HepG2 (cell line): ENCODE data around the gene ARHGAP45. TPM values are rescaled to one million over a fixed set of nuclear protein-coding genes. Genes with fewer than 3 reads are reported as not detected.
A peak's percentile ranks its signal among the peaks of the same experiment; 100 is the strongest.

Source experiments
- BATF2 ChIP-seq: sonication (generic); formaldehyde crosslinking; IDR thresholded peaks from 2 replicates; pipeline ENCODE4 v1.8.0; 2022; ENCODE audit warnings: mild to moderate bottlenecking, missing genetic modification reagents, moderate library complexity
- EP300 ChIP-seq, 3 experiments: sonication (generic) in 1 of 3; formaldehyde crosslinking in 1 of 3; IDR thresholded peaks; 2 replicates each; pipeline versions ENCODE4 v1.5.1 to v1.6.1; 2011 to 2020; ENCODE audit warnings: low read depth in 2 of 3, low read length in 2 of 3, borderline replicate concordance in 1 of 3, improper control_type of control experiment in 1 of 3, mild to moderate bottlenecking in 1 of 3, missing genetic modification reagents in 1 of 3, moderate library complexity in 1 of 3
- FOSL1 ChIP-seq: sonication (generic); formaldehyde crosslinking; IDR thresholded peaks from 2 replicates; pipeline ENCODE4 v1.9.0; 2021; ENCODE audit warnings: missing genetic modification reagents, borderline replicate concordance
- HNRNPH1 ChIP-seq: fragments of 200-400 bp; formaldehyde crosslinking; optimal IDR thresholded peaks from 2 replicates; pipeline ENCODE3; 2017; ENCODE audit warnings: mild to moderate bottlenecking, low read depth, low read length
- KAT2B ChIP-seq: fragments of 150-350 bp; IDR thresholded peaks from 2 replicates; pipeline ENCODE4 v1.6.1; 2014; ENCODE audit warnings: low read depth, low read length, borderline replicate concordance
- KDM5B ChIP-seq: sonication (generic); formaldehyde crosslinking; IDR thresholded peaks from 2 replicates; pipeline ENCODE4 v1.4.0; 2020; ENCODE audit warnings: missing genetic modification reagents, mild to moderate bottlenecking, borderline replicate concordance
- KLF9 ChIP-seq: IDR thresholded peaks from 2 replicates; pipeline ENCODE4 v1.6.1; 2016; ENCODE audit warnings: low read depth
- MEIS1 ChIP-seq: sonication (generic); formaldehyde crosslinking; IDR thresholded peaks from 2 replicates; pipeline ENCODE4 v1.9.0; 2021; ENCODE audit warnings: mild to moderate bottlenecking, missing genetic modification reagents, moderate library complexity, borderline replicate concordance
- NR2F1 ChIP-seq, 2 experiments: fragments of 450-650 bp in 1 of 2; formaldehyde crosslinking in 1 of 2; IDR thresholded peaks; 2 replicates each; pipeline versions ENCODE4 v1.5.0 to v1.6.1; 2016 to 2020; ENCODE audit warnings: mild to moderate bottlenecking in 1 of 2, missing compliant biosample characterization in 1 of 2, missing genetic modification reagents in 1 of 2, moderate library complexity in 1 of 2
- NR2F6 ChIP-seq, 2 experiments: IDR thresholded peaks; 2 replicates each; pipeline ENCODE4 v1.6.1; 2016; ENCODE audit warnings: antibody characterized with exemption in 1 of 2, mild to moderate bottlenecking in 1 of 2
- SIN3A ChIP-seq: IDR thresholded peaks from 2 replicates; pipeline ENCODE4 v1.6.1; 2011; ENCODE audit warnings: low read depth, mild to moderate bottlenecking, control low read depth, low read length, borderline replicate concordance
- SRSF4 ChIP-seq: fragments of 200-400 bp; formaldehyde crosslinking; IDR thresholded peaks from one replicate; pipeline ENCODE4 v1.6.1; 2018; ENCODE audit warnings: mild to moderate bottlenecking, low read depth, low read length, moderate library complexity; ENCODE audit not compliant: poor library complexity, severe bottlenecking
- SRY ChIP-seq: sonication (generic); formaldehyde crosslinking; IDR thresholded peaks from 2 replicates; pipeline ENCODE4 v1.8.0; 2022; ENCODE audit warnings: mild to moderate bottlenecking, missing genetic modification reagents
- ZNF30 ChIP-seq: sonication (generic); formaldehyde crosslinking; IDR thresholded peaks from 2 replicates; pipeline ENCODE4 v1.5.0; 2020; ENCODE audit warnings: mild to moderate bottlenecking, missing genetic modification reagents
- ZNF441 ChIP-seq: sonication (generic); formaldehyde crosslinking; IDR thresholded peaks from 2 replicates; pipeline ENCODE4 v1.7.0; 2021; ENCODE audit warnings: missing genetic modification reagents, borderline replicate concordance
- ZNF614 ChIP-seq: IDR thresholded peaks from 2 replicates; pipeline ENCODE4 v1.6.1; 2018; ENCODE audit warnings: missing biosample characterization, missing genetic modification reagents, inconsistent platforms, borderline replicate concordance
- ZNF768 ChIP-seq: sonication (generic); formaldehyde crosslinking; IDR thresholded peaks from 2 replicates; pipeline ENCODE4 v1.4.0; 2020; ENCODE audit warnings: missing genetic modification reagents
- ZNF788 ChIP-seq: sonication (generic); formaldehyde crosslinking; IDR thresholded peaks from 2 replicates; pipeline ENCODE4 v1.5.0; 2020; ENCODE audit warnings: mild to moderate bottlenecking, missing genetic modification reagents, borderline replicate concordance
- ZSCAN25 ChIP-seq: sonication (generic); formaldehyde crosslinking; IDR thresholded peaks from 2 replicates; pipeline ENCODE4 v1.8.0; 2022; ENCODE audit warnings: mild to moderate bottlenecking, missing genetic modification reagents
- ZSCAN29 ChIP-seq: sonication (generic); formaldehyde crosslinking; conservative IDR thresholded peaks from 2 replicates; pipeline ENCODE4 v1.4.0; 2020; ENCODE audit warnings: mild to moderate bottlenecking, missing genetic modification reagents
- polyA plus RNA-seq, 8 experiments: library from polyadenylated mRNA; depleted of rRNA in 3 of 8; stranded (reverse) in 7 of 8; unstranded in 1 of 8; fragments of >200 nt; fragmentation: Illumina TruSeq in 4 of 8; extraction: Trizol in 4 of 8; gene quantifications; 2 replicates each; pipeline versions ENCODE4 v1.2.1 to v1.2.3, GENCODE V29; 2011 to 2016; ENCODE audit warnings: low read depth in 4 of 8, missing spikeins in 1 of 8, mixed read lengths in 1 of 8; ENCODE audit not compliant: insufficient read depth in 1 of 8
- total RNA-seq, 5 experiments: library from RNA; depleted of rRNA; stranded (reverse); fragments of >200 nt; fragmentation: Illumina TruSeq; extraction: Trizol; gene quantifications; 2 replicates each; pipeline ENCODE4 v1.2.3, GENCODE V29; 2016; ENCODE audit warnings: low read depth in 1 of 5
- TF ChIP-seq, protein P1 (sequence below): IDR thresholded peaks from 2 replicates; pipeline ENCODE4 v1.6.1; 2016; ENCODE audit warnings: low read depth, borderline replicate concordance
- TF ChIP-seq, protein P2 (sequence below): sonication (generic); formaldehyde crosslinking; IDR thresholded peaks from 2 replicates; pipeline ENCODE4 v1.4.0; 2020; ENCODE audit warnings: low read depth, mild to moderate bottlenecking, missing genetic modification reagents

Gene ARHGAP45
- total and polyA plus RNA-seq, 2 of the 13 experiments (the other 11 are each of a cell fraction or from before 2014, with no cell fraction given), result 0.84 to 32.0 TPM

DNA sequence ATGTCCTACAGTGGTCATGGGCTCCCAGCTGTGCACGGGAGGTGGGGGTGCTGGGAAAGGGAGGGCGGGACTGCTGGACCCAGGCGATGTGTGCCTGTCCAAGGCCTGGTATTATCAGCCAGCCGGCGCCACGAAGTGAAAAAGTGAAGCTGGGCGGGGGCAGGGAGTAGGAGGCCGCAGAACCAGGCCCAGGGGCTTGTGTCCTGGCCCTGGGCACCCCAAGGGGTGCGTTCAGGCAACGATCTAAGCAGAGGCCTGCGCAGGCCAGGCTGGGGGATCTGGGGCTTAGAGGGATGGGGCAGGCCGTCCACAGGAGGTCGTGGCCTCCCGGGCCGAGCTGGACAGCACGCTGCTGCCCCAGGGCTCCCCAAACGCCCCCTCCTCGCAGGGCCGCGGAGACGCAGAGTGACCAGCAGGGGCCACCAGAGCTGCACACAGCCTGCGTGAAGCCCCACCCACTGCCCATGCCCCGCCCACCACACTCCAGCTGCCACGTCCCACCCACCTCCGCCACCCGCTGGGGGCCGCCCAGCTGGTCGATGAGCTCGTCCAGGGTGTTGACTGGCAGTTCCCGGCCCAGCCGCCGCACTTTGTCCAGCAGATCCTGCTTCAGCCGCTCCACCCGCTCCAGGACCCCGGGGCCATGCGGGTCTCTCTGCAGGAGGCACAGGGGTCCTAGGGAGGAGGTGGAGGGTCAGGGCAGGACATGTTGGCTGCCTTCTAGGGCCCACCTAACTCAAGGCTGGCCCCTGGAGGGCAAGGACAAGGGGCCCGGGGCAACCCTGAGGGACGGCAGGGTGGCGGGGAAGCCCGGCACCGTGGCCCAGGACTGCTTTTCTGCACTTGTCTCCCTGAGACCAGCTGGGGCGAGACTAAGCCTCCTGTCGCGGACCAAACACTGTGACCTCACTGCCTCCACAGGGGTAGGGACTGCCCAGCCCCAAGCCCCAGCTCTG is 46.3 kb downstream of the ARHGAP45 start (continued):
- TF ChIP-seq ZNF441 (CRISPR knock-in tag), result peak; percentile 75
- no peak for TF ChIP-seq KAT2B
- TF ChIP-seq NR2F1 (CRISPR knock-in tag; IDR thresholded peaks at IDR 0.05), result no peak
- peak in 1 of 2 experiments; percentile 37; a peak in 1 of 4 replicates for TF ChIP-seq EP300 (IDR thresholded peaks at IDR 0.05; ENCODE audit: low read depth in 2 of 2, low read length in 2 of 2)
- 0 out of 2 replicates have a peak, but pooled peaks have one; percentile 51 for TF ChIP-seq EP300 (CRISPR knock-in tag; IDR thresholded peaks at IDR 0.05; ENCODE audit: borderline replicate concordance)
- peak; percentile 39 for TF ChIP-seq HNRNPH1
- peak; percentile 79; the same call in 1 of the 2 replicates for TF ChIP-seq KLF9 (CRISPR knock-in tag)
- no peak for TF ChIP-seq FOSL1 (CRISPR knock-in tag)
- 0 out of 2 replicates have a peak, but pooled peaks have one; percentile 58 for TF ChIP-seq SRY (CRISPR knock-in tag)
- no peak for TF ChIP-seq BATF2 (CRISPR knock-in tag)
- TF ChIP-seq KDM5B, result no peak
- TF ChIP-seq SRSF4, result no peak
- TF ChIP-seq, protein P1, sequence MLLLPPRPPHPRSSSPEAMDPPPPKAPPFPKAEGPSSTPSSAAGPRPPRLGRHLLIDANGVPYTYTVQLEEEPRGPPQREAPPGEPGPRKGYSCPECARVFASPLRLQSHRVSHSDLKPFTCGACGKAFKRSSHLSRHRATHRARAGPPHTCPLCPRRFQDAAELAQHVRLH (CRISPR knock-in tag), result no peak
- peak; percentile 86; the same call in 1 of the 2 replicates for TF ChIP-seq SIN3A
- peak; percentile 80; the same call in 1 of the 2 replicates for TF ChIP-seq ZNF614 (CRISPR knock-in tag)
- TF ChIP-seq ZNF788 (CRISPR knock-in tag), result peak; percentile 64; the same call in 1 of the 2 replicates
- peak; percentile 93; the same call in 1 of the 2 replicates for TF ChIP-seq MEIS1 (CRISPR knock-in tag)
- TF ChIP-seq ZNF30 (CRISPR knock-in tag), result no peak
- TF ChIP-seq ZNF768 (CRISPR knock-in tag), result peak; percentile 74
- TF ChIP-seq ZSCAN29 (CRISPR knock-in tag), result peak; percentile 65; the same call in 1 of the 2 replicates
- TF ChIP-seq NR2F6 (IDR thresholded peaks at IDR 0.05), result peak; percentile 18; the same call in 1 of the 2 replicates
- peak; percentile 67 for TF ChIP-seq NR2F6 (CRISPR knock-in tag; IDR thresholded peaks at IDR 0.05)
- peak; percentile 82; the same call in 1 of the 2 replicates for TF ChIP-seq ZSCAN25 (CRISPR knock-in tag)
- TF ChIP-seq, protein P2, sequence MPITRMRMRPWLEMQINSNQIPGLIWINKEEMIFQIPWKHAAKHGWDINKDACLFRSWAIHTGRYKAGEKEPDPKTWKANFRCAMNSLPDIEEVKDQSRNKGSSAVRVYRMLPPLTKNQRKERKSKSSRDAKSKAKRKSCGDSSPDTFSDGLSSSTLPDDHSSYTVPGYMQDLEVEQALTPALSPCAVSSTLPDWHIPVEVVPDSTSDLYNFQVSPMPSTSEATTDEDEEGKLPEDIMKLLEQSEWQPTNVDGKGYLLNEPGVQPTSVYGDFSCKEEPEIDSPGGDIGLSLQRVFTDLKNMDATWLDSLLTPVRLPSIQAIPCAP (CRISPR knock-in tag), result no peak
